ENCODE results near the gene CFAP73. TPM values are rescaled to one million over a fixed set of nuclear protein-coding genes. Genes with fewer than 3 reads are reported as not detected.
"Not testable (repeated sequence)": the region's sequence is repeated elsewhere in the genome, so short reads cannot be mapped to it uniquely, and the experiment has no call there.

The CFAP73 gene
- total RNA-seq, 4 donors from 2014 or later = not detected

- Histone ChIP-seq H3K4me3 (no peak overlapping the region), H3K27me3 (peaks cover 15 to 29% (median 17%) of the 10 kb centered on the region in 3 donors), H3K36me3 (no peaks in the 10 kb centered on the region), H3K27ac (no peak overlapping the region), H3K9me3 (no peaks in the 10 kb centered on the region), H3K4me1 (no peaks in the 10 kb centered on the region)
- intact Hi-C loops (cut with DNase I; ENCODE audit: low total_unique reads) = no loop called here
- in situ Hi-C loops (cut with MboI; ENCODE audit: low sequenced_read_pairs in 4 of 4) = no loop called here
- ATAC-seq (no peak), DNase-seq (no peak)
- TF ChIP-seq CTCF (IDR thresholded peaks at IDR 0.05 in 4 of 5, conservative IDR thresholded peaks at IDR 0.05 in 1 of 5) = no peak
- TF ChIP-seq POLR2A (IDR thresholded peaks at IDR 0.05) = no peak
Measured at GRCh38 chr12:113138826-113139225, 10.7 kb upstream of the CFAP73 start.

GRCh38 chr12:113140706-113141105 is 8.8 kb upstream of the CFAP73 start:
- in situ Hi-C loops (cut with MboI; ENCODE audit: low sequenced_read_pairs in 4 of 4) (no loop called here), intact Hi-C loops (cut with DNase I; ENCODE audit: low total_unique reads) (no loop called here)
- ATAC-seq = no peak
- Histone ChIP-seq H3K27ac (no peak overlapping the region), H3K4me3 (no peak overlapping the region), H3K36me3 (no peaks in the 10 kb centered on the region), H3K27me3 (peaks cover 9 to 15% (median 13%) of the 10 kb centered on the region in 3 donors), H3K4me1 (no peaks in the 10 kb centered on the region), H3K9me3 (no peaks in the 10 kb centered on the region)
- TF ChIP-seq POLR2A (IDR thresholded peaks at IDR 0.05) (no peak), CTCF (IDR thresholded peaks at IDR 0.05 in 4 of 5, conservative IDR thresholded peaks at IDR 0.05 in 1 of 5) (no peak)
- no peak for DNase-seq

- H3K4me3 ChIP-seq; DNase-seq; ATAC-seq; H3K27ac ChIP-seq; intact Hi-C loops (cut with DNase I; ENCODE audit: low total_unique reads); H3K9me3 ChIP-seq; H3K36me3 ChIP-seq; in situ Hi-C loops (cut with MboI; ENCODE audit: low sequenced_read_pairs in 4 of 4); H3K4me1 ChIP-seq; H3K27me3 ChIP-seq: not testable (repeated sequence)
Measured at GRCh38 chr12:113141716-113142115, 7.8 kb upstream of the CFAP73 start.

GRCh38 chr12:113142173-113142885 is 7.2 kb upstream of the CFAP73 start:
- intact Hi-C loops (cut with DNase I; ENCODE audit: low total_unique reads) = no loop called here
- no peak overlapping the region for H3K4me3 ChIP-seq
- DNase-seq (peak in 1 of 2 donors; percentile 35), ATAC-seq (no peak)
- in situ Hi-C loops (cut with MboI; ENCODE audit: low sequenced_read_pairs in 4 of 4) = no loop called here
- H3K9me3 ChIP-seq = no peaks in the 10 kb centered on the region
- no peak overlapping the region for H3K27ac ChIP-seq
- no peaks in the 10 kb centered on the region for H3K4me1 ChIP-seq
- peaks cover 0 to 6% (median 3%) of the 10 kb centered on the region in 3 donors for H3K27me3 ChIP-seq
- TF ChIP-seq CTCF (IDR thresholded peaks at IDR 0.05 in 4 of 5, conservative IDR thresholded peaks at IDR 0.05 in 1 of 5) (no peak), POLR2A (IDR thresholded peaks at IDR 0.05) (no peak)
- no peaks in the 10 kb centered on the region for H3K36me3 ChIP-seq

GRCh38 chr12:113142886-113143332 is 6.6 kb upstream of the CFAP73 start:
- ATAC-seq (no peak), DNase-seq (no peak)
- in situ Hi-C loops (cut with MboI; ENCODE audit: low sequenced_read_pairs in 4 of 4) = no loop called here
- Histone ChIP-seq H3K9me3 (no peaks in the 10 kb centered on the region), H3K4me3 (no peak overlapping the region), H3K4me1 (no peaks in the 10 kb centered on the region), H3K36me3 (no peaks in the 10 kb centered on the region), H3K27me3 (peaks cover 0 to 6% (median 3%) of the 10 kb centered on the region in 3 donors), H3K27ac (no peak overlapping the region)
- intact Hi-C loops (cut with DNase I; ENCODE audit: low total_unique reads) = no loop called here
- TF ChIP-seq CTCF (IDR thresholded peaks at IDR 0.05 in 4 of 5, conservative IDR thresholded peaks at IDR 0.05 in 1 of 5) = no peak
- no peak for TF ChIP-seq POLR2A (IDR thresholded peaks at IDR 0.05)
